Activated CD8-positive, alpha-beta T cell treated with anti-CD3 and anti-CD28 coated beads for 36 hours (primary cell): ENCODE results near the gene FASLG. TPM values are rescaled to one million over a fixed set of nuclear protein-coding genes. Genes with fewer than 3 reads are reported as not detected.

Experiments
- ATAC-seq: fragments of 200-7000 bp; cut with Tn5 transposase; one replicate; pipeline ENCODE4 v1.10.0; 2021; ENCODE audit warnings: mild to moderate bottlenecking, moderate library complexity
- CTCF ChIA-PET: fragments of 350-600 bp; sonication (Branson Sonifier 250); formaldehyde crosslinking; loops from one replicate; lab custom pipeline; 2021; ENCODE audit warnings: antibody characterized with exemption; lab: Charles Lee
- POLR2A ChIA-PET: fragments of 350-600 bp; sonication (Branson Sonifier 250); formaldehyde crosslinking; loops from one replicate; lab custom pipeline; 2021; ENCODE audit warnings: antibody characterized with exemption; lab: Charles Lee
- DNase-seq: peaks from one replicate; pipeline ENCODE4 v3.0.0-alpha.2; 2020
- H3K27ac Mint-ChIP-seq: one replicate; pipeline ENCODE4 v1.8.0; 2021; ENCODE audit warnings: mild to moderate bottlenecking, mixed read lengths
- H3K27me3 Mint-ChIP-seq: one replicate; pipeline ENCODE4 v1.8.0; 2021; ENCODE audit warnings: mixed read lengths
- H3K36me3 Mint-ChIP-seq: one replicate; pipeline ENCODE4 v1.8.0; 2021; ENCODE audit warnings: low read depth, mixed read lengths
- H3K4me1 Mint-ChIP-seq: one replicate; pipeline ENCODE4 v1.8.0; 2021; ENCODE audit warnings: low read depth, mixed read lengths
- H3K4me3 Mint-ChIP-seq: one replicate; pipeline ENCODE4 v1.8.0; 2021; ENCODE audit warnings: mild to moderate bottlenecking, moderate library complexity, mixed read lengths
- H3K9me3 Mint-ChIP-seq: one replicate; pipeline ENCODE4 v1.8.0; 2021; ENCODE audit warnings: mixed read lengths
- intact Hi-C: fragments of 100-400 bp; cut with micrococcal nuclease; formaldehyde crosslinking; loops from one replicate; pipeline ENCODE4 v1.10.0; 2022
- total RNA-seq, 2 experiments: library from RNA; stranded (reverse); gene quantifications; one replicate each; pipeline ENCODE4 v1.2.3, GENCODE V29; 2021
- TF ChIP-seq, protein P1 (sequence below): fragments of 200-600 bp; IDR thresholded peaks from one replicate; pipeline ENCODE4 v1.8.0; 2022; ENCODE audit warnings: antibody characterized with exemption, mild to moderate bottlenecking

The FASLG gene
- total RNA-seq, 2 experiments from 2014 or later = 7.0 to 8.4 TPM

DNA sequence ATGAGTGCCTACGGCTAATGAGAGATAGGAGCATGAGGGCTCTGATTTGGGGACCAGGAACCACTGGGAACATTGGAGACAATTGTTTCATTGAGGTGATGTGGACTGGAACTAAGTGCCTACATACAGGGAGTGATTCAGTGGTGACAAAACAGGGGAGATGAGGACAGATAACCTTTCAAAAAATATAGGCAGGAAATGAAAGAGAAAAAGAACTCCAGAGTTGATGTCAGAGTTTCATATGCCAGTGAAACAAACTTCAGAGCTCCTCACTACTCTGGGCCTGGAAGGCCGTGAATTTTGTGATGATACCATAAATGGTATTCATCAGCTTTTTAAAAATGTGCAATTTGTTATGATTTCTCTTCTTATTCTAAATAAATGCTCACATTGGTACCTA is 39.3 kb downstream of the FASLG start:
- Mint-ChIP-seq H3K4me3 (peak overlapping the region; percentile 50), H3K27me3 (no peaks in the 10 kb centered on the region), H3K9me3 (no peaks in the 10 kb centered on the region), H3K27ac (peak overlapping the region; percentile 95), H3K4me1 (peaks cover 54% of the 10 kb centered on the region), H3K36me3 (no peaks in the 10 kb centered on the region)
- CTCF ChIA-PET = interaction anchor here (0.6 to 3.6 kb wide), 6 partner anchors 19 to 88 kb away, joined by 3 to 10 read pairs (median 4); no protein-coding TSS in a partner anchor
- POLR2A ChIA-PET = interaction anchor here (0.7 to 2.5 kb wide), 6 partner anchors 16 to 79 kb away, joined by 3 to 9 read pairs (median 4); partner anchors contain the start of gene FASLG
- ATAC-seq (peak; percentile 51), DNase-seq (no peak)
- TF ChIP-seq, protein P1, sequence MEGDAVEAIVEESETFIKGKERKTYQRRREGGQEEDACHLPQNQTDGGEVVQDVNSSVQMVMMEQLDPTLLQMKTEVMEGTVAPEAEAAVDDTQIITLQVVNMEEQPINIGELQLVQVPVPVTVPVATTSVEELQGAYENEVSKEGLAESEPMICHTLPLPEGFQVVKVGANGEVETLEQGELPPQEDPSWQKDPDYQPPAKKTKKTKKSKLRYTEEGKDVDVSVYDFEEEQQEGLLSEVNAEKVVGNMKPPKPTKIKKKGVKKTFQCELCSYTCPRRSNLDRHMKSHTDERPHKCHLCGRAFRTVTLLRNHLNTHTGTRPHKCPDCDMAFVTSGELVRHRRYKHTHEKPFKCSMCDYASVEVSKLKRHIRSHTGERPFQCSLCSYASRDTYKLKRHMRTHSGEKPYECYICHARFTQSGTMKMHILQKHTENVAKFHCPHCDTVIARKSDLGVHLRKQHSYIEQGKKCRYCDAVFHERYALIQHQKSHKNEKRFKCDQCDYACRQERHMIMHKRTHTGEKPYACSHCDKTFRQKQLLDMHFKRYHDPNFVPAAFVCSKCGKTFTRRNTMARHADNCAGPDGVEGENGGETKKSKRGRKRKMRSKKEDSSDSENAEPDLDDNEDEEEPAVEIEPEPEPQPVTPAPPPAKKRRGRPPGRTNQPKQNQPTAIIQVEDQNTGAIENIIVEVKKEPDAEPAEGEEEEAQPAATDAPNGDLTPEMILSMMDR = no peak
- intact Hi-C loops = loop anchor here (2.0 kb wide), 2 partner anchors 35 to 59 kb away; no protein-coding TSS in a partner anchor

DNA sequence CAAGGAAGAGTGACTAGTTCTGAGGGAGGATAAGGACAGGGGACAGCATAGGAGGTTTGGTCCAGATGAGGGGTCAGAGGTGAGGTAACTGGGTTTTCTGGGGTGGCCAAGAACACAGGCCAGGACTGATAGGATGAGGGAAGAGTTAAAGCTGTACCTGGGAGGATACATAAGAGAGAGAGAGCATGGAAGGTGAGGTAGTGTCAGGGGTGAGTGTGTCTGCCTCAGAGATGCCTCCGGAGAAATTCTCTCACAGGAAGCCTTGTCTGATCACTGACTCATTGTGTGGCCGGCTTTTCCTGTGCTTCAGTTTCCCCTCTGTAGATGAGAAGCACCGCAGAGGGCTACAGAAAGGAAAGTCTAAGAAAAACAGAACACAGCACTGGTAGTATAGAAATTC is 40.2 kb downstream of the FASLG start:
- H3K27ac Mint-ChIP-seq = peak overlapping the region; percentile 95
- peak overlapping the region; percentile 50 for H3K4me3 Mint-ChIP-seq
- ChIA-PET CTCF (interaction anchor here (1.0 to 3.6 kb wide), 6 partner anchors 9 to 89 kb away, joined by 3 to 10 read pairs (median 4); no protein-coding TSS in a partner anchor), POLR2A (interaction anchor here (0.6 to 2.5 kb wide), 7 partner anchors 9 to 126 kb away, joined by 3 to 9 read pairs (median 4); no protein-coding TSS in a partner anchor)
- peak; percentile 80 for ATAC-seq
- intact Hi-C loops = loop anchor here (2.0 kb wide), 2 partner anchors 36 to 60 kb away; no protein-coding TSS in a partner anchor
- TF ChIP-seq, protein P1 = no peak
- no peaks in the 10 kb centered on the region for H3K9me3 Mint-ChIP-seq
- no peaks in the 10 kb centered on the region for H3K27me3 Mint-ChIP-seq
- no peaks in the 10 kb centered on the region for H3K36me3 Mint-ChIP-seq
- H3K4me1 Mint-ChIP-seq = peaks cover 54% of the 10 kb centered on the region
- DNase-seq = peak; percentile 87

DNA sequence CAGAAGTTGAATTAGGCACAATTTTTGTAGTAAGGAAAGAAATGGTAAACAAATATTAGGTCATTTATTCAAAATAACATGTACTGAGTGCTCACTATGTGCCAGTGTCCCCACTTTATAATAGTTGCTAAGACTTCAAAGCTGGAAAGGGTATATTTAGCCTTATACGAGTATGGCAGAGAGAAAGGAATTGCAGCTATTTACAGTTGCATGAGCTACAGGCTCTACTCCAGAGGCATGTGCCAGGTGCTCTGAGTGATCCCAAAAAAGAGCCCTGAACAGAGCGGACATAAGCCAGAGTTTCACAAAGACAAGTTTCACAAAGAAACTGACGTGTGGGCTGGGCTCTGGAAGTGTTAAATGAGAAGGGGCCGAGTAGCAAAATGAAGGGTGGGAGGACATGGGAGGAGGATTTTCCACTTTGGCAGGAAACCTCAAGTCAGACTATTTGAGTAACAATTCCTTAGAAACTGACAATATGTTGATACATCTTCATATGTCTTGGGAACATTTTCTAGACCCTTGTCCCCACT is 40.9 kb downstream of the FASLG start:
- peaks cover 54% of the 10 kb centered on the region for H3K4me1 Mint-ChIP-seq

DNA sequence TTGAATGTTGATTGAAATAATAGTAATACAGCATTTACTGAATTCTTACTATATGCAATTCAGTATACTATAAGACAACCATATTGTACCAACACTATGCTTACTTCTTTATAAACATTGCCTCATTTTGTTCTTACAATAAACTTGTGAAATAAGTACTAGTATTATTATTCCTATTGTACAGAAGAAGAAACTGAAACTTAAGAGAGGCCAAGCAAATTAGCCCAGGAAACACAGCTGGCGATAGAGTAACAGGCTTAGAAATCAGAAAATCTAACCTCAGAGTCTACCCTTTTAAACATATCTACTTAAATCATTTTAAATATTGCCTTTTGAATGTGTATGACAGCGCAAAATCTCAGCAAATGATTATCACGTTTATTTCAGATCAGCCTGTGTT is 41.7 kb downstream of the FASLG start:
- Mint-ChIP-seq H3K27me3 (no peaks in the 10 kb centered on the region), H3K36me3 (no peaks in the 10 kb centered on the region), H3K27ac (no peak overlapping the region), H3K9me3 (no peaks in the 10 kb centered on the region), H3K4me1 (peaks cover 48% of the 10 kb centered on the region), H3K4me3 (no peak overlapping the region)
- TF ChIP-seq, protein P1 = no peak
- ATAC-seq (no peak), DNase-seq (no peak)
- intact Hi-C loops = no loop called here
- CTCF ChIA-PET = interaction anchor here (1.3 to 3.6 kb wide), 4 partner anchors 13 to 90 kb away, joined by 4 to 10 read pairs (median 5); no protein-coding TSS in a partner anchor
- POLR2A ChIA-PET = interaction anchor here (1.2 kb wide), 2 partner anchors 27 to 36 kb away, joined by 3 read pairs; no protein-coding TSS in a partner anchor

More for the DNA sequence above, 40.9 kb downstream of the FASLG start:
- Mint-ChIP-seq H3K4me3 (peak overlapping the region; percentile 50), H3K36me3 (no peaks in the 10 kb centered on the region), H3K9me3 (no peaks in the 10 kb centered on the region), H3K27ac (peak overlapping the region; percentile 95), H3K27me3 (no peaks in the 10 kb centered on the region)
- intact Hi-C loops = loop anchor here (2.0 kb wide), 2 partner anchors 37 to 61 kb away; no protein-coding TSS in a partner anchor
- POLR2A ChIA-PET = interaction anchor here (0.6 to 2.5 kb wide), 10 partner anchors 9 to 127 kb away, joined by 3 to 9 read pairs (median 3); no protein-coding TSS in a partner anchor
- no peak for ATAC-seq
- CTCF ChIA-PET = interaction anchor here (1.0 to 3.6 kb wide), 5 partner anchors 9 to 90 kb away, joined by 4 to 10 read pairs (median 4); no protein-coding TSS in a partner anchor
- TF ChIP-seq, protein P1 = no peak
- no peak for DNase-seq
